Progenitor cell of endocrine pancreas (in vitro differentiated cells): ENCODE results near the gene EFHC2. TPM values are rescaled to one million over a fixed set of nuclear protein-coding genes. Genes with fewer than 3 reads are reported as not detected.

Experiments
- DNase-seq: peaks from one replicate; pipeline ENCODE4 v3.0.0; 2021; ENCODE audit warnings: low spot score; ENCODE audit not compliant: unreplicated experiment
- H3K27ac Mint-ChIP-seq: 2 replicates; pipeline ENCODE4 v1.8.0; 2021; ENCODE audit warnings: mild to moderate bottlenecking, moderate library complexity, mixed read lengths
- H3K27me3 Mint-ChIP-seq: 2 replicates; pipeline ENCODE4 v1.8.0; 2021; ENCODE audit warnings: mixed read lengths
- H3K36me3 Mint-ChIP-seq: 2 replicates; pipeline ENCODE4 v1.8.0; 2022; ENCODE audit warnings: mixed read lengths; ENCODE audit not compliant: insufficient read depth
- H3K4me1 Mint-ChIP-seq: 2 replicates; pipeline ENCODE4 v1.8.0; 2021; ENCODE audit warnings: low read depth, mixed read lengths
- H3K4me3 Mint-ChIP-seq: 2 replicates; pipeline ENCODE4 v1.8.0; 2021; ENCODE audit warnings: low read depth, mild to moderate bottlenecking, moderate library complexity, mixed read lengths
- H3K9me3 Mint-ChIP-seq: 2 replicates; pipeline ENCODE4 v1.8.0; 2021; ENCODE audit warnings: low read depth, mixed read lengths
- CTCF ChIP-seq: fragments of 200-600 bp; sonication (generic); IDR thresholded peaks from one replicate; pipeline ENCODE4 v1.5.0; 2021; ENCODE audit warnings: antibody characterized with exemption, mild to moderate bottlenecking; ENCODE audit not compliant: unreplicated experiment
- total RNA-seq: library from RNA; stranded (reverse); gene quantifications from 2 replicates; pipeline ENCODE4 v1.2.1, GENCODE V29; 2021

EFHC2 gene
- total RNA-seq, 1 donor from 2014 or later: 1.8 TPM

- no peak for DNase-seq
- no peak overlapping the region for H3K27ac Mint-ChIP-seq
- H3K4me1 Mint-ChIP-seq: no peaks in the 10 kb centered on the region
- no peak overlapping the region for H3K4me3 Mint-ChIP-seq
- no peak for TF ChIP-seq CTCF
- no peaks in the 10 kb centered on the region for H3K9me3 Mint-ChIP-seq
- no peaks in the 10 kb centered on the region for H3K27me3 Mint-ChIP-seq
- H3K36me3 Mint-ChIP-seq: no peaks in the 10 kb centered on the region
Observed at GRCh38 chrX:44338361-44338760, 5.1 kb downstream of the EFHC2 start.

- no peak for TF ChIP-seq CTCF
- Mint-ChIP-seq H3K36me3 (no peaks in the 10 kb centered on the region), H3K27ac (no peak overlapping the region), H3K9me3 (peaks cover 19% of the 10 kb centered on the region), H3K27me3 (no peaks in the 10 kb centered on the region), H3K4me3 (no peak overlapping the region), H3K4me1 (no peaks in the 10 kb centered on the region)
- DNase-seq: no peak
Observed at GRCh38 chrX:44332437-44332836, 11.0 kb downstream of the EFHC2 start.

GRCh38 chrX:44330227-44330626 lies 13.2 kb downstream of the EFHC2 start:
- Mint-ChIP-seq H3K27me3 (no peaks in the 10 kb centered on the region), H3K27ac (no peak overlapping the region), H3K9me3 (peaks cover 19% of the 10 kb centered on the region), H3K4me3 (no peak overlapping the region), H3K36me3 (no peaks in the 10 kb centered on the region), H3K4me1 (peaks cover 3% of the 10 kb centered on the region)
- no peak for TF ChIP-seq CTCF
- DNase-seq: no peak

GRCh38 chrX:44319550-44319949 lies 23.9 kb downstream of the EFHC2 start:
- H3K4me1 Mint-ChIP-seq: no peaks in the 10 kb centered on the region
- no peak overlapping the region for H3K4me3 Mint-ChIP-seq
- H3K36me3 Mint-ChIP-seq: peaks cover 2% of the 10 kb centered on the region
- no peak for DNase-seq
- no peak overlapping the region for H3K27ac Mint-ChIP-seq
- no peak for TF ChIP-seq CTCF
- no peaks in the 10 kb centered on the region for H3K27me3 Mint-ChIP-seq
- peaks cover 41% of the 10 kb centered on the region for H3K9me3 Mint-ChIP-seq

GRCh38 chrX:44317181-44317580 lies 26.3 kb downstream of the EFHC2 start:
- no peak overlapping the region for H3K4me3 Mint-ChIP-seq
- no peaks in the 10 kb centered on the region for H3K4me1 Mint-ChIP-seq
- H3K36me3 Mint-ChIP-seq: peaks cover 2% of the 10 kb centered on the region
- no peaks in the 10 kb centered on the region for H3K27me3 Mint-ChIP-seq
- no peak overlapping the region for H3K27ac Mint-ChIP-seq
- DNase-seq: no peak
- peaks cover 33% of the 10 kb centered on the region for H3K9me3 Mint-ChIP-seq
- no peak for TF ChIP-seq CTCF
